Measurements from ENCODE around the gene ULBP1.

- TF ChIP-seq CTCF (optimal IDR thresholded peaks at IDR 0.05 in 1 of 3, IDR thresholded peaks at IDR 0.05 in 1 of 3, conservative IDR thresholded peaks at IDR 0.05 in 1 of 3; ENCODE audit: extremely low read depth in 1 of 3, insufficient read depth in 2 of 3, low read length in 3 of 3) (no peak), EZH2 (IDR thresholded peaks at IDR 0.05; ENCODE audit: low read length) (no peak)
Measured at GRCh38 chr6:149995235-149995750, 31.6 kb downstream of the ULBP1 start.
